Dedifferentiated amniotic fluid mesenchymal stem cell (primary cell): ENCODE results near the gene TPRN.

ENCODE experiments used
- DNase-seq: peaks from one replicate; pipeline ENCODE4 v3.0.0-alpha.2; 2016; ENCODE audit errors: extremely low spot score

TPRN gene

DNA sequence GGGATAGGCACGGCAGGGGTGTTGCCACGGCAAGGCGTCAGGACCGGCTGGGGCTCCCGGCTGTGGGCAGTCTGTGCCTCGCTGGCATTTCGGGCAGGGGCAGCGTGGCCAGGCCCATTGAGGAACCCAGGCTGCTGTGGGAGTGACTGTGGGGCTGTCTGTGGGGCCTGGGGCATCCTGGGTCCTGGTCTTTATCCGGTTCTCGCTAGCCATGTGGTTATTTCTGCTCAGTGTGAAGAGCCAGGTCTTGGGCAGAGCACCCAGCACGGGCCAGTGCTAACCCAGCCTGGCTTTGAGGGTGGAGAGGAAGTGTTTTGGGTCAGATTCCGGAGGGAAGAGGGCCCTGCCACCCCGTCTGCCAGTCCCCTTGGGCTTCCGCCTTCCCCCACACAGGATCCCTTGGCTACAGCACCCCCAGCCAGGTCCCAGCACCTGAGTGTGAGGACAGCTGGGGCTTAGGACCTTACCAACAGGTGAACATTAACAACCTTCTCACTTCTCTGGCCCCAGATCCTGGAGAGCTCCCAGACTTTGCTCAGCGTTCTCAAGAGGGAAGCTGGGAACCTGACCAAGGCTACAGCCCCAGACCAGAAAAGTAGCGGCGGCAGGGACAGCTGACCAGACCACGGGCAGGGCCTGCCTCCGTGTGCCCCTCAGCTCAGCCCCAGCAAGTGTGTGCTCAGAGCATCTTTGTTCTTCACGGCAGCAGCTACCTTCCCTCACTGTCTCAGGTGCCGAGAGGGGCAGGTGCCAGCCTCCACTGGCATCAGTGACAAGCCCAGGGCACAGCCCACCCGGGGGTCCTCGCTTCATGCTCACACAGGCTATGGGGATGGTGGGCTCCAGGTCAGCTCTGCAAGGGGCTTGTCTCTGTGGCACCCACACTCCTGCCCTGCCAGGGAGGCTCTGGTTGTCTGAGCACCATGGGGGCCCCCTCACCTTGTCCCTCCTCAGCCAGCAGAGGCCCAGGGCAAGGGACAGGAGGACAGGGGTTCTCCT lies 10.9 kb downstream of the TPRN start:
- no peak for DNase-seq

GRCh38 chr9:137188490-137189296 lies 11.8 kb downstream of the TPRN start, which contains the start of the genes ANAPC2 and SSNA1:
ANAPC2 (minus strand) TSS chr9:137188560; CDS start chr9:137188532, 28 bp downstream.
SSNA1 (plus strand) TSS chr9:137188676; CDS start chr9:137188727, 51 bp downstream.
- peak; percentile 82 for DNase-seq

GRCh38 chr9:137188086-137188489 lies 12.5 kb downstream of the TPRN start:
- no peak for DNase-seq

- DNase-seq: no peak
Observed at GRCh38 chr9:137187386-137187785, 13.2 kb downstream of the TPRN start.

GRCh38 chr9:137186385-137186784 lies 14.2 kb downstream of the TPRN start:
- no peak for DNase-seq

DNA sequence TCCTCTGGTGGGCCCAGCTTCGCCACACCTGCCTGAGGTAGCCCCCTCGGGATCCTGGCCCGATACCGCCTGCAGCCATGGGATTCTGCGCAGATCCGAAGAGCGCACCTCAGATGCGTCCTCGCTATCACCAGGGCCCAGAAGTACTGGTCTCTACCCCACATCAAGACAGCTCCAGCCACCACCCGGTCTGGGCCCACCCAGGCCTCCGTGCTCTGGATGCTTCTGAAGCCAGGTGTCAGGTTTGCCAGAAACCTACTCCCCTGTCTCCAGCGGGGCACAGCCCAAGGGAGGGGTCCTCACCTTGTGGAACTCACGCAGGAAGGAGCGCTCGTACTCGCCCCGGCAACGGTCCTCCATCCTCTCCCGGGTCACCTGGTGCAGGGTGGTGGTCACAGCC lies 14.6 kb downstream of the TPRN start:
- DNase-seq: no peak

GRCh38 chr9:137184881-137185660 lies 15.5 kb downstream of the TPRN start:
- no peak for DNase-seq

DNA sequence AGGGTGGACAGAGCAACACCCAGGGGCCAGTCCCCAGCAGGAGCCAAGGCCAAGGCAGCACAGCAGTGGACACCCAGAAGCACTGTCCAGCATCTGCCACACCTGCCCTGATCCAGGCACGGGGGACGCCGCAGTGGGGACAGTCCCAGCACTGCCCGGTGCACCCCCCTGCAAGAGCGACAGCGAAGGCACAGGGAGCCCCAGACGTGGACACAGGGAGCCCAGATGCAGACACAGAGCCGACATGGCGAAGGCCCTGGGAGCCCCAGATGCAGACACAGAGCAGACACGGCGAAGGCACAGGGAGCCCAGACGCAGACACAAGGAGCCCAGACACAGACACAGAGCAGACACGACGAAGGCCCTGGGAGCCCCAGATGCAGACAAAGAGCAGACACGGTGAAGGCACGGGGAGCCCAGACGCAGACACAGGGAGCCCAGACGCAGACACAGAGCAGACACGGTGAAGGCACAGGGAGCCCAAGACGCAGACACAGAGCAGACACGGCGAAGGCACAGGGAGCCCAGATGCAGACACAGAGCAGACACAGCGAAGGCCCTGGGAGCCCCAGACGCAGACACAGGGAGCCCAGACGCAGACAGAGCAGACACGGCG lies 16.5 kb downstream of the TPRN start:
- DNase-seq: no peak

DNA sequence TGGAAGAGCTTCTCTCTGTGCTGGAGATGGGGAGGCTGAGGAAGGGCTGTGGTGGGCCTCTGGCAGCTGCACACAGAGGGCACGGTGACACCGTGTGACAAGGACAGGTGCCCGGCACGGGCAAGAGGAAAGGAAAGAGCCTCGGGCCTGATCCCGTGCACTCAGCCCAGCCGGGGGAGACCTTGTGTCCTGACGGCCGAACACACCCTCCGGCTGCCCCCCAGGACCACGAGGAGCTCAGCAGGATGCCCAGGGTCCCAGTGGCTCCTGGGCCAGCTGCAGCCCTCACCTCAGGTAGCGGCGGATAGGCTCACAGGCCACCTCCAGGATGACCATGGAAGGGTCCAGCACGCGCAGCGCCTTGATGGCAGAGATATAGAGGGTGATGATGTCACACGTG lies 17.7 kb downstream of the TPRN start:
- no peak for DNase-seq

DNA sequence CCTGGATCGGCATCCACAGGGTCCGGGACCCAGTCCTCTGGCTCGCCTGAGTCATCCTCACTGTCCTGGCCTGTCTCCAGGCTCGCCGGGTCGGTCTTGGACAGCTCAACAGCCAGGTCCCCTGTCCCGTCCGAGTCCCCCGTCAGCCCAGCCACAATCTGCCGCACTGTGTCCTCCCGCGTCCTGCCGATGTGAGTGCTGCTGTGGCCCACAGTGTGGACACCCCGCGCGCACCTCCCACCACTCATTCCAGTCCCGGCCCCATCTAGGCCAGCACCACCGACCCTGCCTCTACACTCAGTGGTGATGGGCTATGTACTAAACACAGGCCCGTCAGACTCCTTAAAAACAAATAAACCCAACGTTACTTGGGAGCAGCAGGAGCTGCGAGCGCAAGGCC lies 18.9 kb downstream of the TPRN start:
- no peak for DNase-seq

DNA sequence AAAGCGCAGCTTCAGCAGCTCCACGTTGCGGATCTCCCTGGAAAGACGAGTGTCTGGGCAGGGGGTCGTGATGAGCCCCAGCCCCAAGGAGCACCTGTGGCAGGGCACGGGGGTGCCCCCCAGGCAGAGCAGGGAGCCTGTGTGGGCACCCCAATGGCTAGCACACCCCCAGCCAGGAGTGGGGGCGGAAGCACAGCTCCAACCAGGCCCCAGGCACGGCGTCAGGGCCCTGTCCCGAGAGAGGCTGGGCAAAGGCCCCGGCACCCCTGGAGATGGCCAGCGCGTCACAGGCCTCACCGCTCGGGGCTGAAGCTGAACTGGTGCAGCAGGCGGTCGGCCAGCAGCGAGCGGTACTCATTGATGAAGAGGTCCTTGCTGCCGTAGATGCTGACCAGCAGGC lies 20.1 kb downstream of the TPRN start:
- no peak for DNase-seq

- no peak for DNase-seq
Observed at GRCh38 chr9:137179761-137180160, 20.8 kb downstream of the TPRN start.

GRCh38 chr9:137178939-137179630 lies 21.5 kb downstream of the TPRN start:
- no peak for DNase-seq

- DNase-seq: no peak
Observed at GRCh38 chr9:137178201-137178938, 22.2 kb downstream of the TPRN start.

DNA sequence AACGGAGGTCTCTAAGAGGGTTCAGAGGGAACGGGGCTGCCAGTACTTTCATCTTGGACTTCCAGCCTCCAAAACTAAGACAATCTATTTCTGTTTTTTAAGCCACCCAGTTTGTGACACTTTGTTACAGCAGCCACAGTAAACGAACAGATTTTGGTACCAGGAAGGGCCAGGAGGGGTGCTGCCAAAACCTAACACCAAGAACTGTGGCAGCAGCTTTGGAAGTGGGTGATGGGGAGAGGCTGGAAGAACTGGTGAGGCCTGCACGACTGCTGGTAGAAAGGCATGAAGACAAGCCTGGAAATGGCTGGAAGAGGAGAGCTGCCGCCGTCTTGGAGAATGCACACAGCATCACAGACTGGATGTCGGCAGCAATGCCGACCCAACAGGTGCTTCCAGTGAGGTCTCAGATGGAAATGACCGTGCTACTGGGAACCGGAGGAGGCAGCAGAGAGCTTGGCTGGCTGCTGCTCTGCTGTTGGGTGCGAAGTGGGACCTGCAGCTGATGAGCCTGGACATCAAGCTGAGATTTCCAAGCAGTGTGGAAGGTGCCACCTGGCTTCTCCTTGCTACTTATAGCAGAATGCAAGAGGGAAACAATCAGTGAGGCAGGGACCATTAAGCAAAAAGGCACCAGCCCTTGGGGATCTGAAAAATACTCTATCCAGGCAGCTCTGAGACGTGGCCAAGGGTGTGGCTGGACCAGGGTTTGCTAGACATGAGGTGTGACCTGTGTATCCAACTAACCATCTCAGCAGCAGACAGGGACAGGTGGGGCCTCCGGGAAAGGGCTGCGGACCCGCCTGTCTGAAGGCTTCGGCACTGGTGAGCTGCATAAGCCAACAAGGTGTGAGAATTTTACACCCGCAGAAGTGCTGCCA lies 24.0 kb downstream of the TPRN start:
- no peak for DNase-seq

DNA sequence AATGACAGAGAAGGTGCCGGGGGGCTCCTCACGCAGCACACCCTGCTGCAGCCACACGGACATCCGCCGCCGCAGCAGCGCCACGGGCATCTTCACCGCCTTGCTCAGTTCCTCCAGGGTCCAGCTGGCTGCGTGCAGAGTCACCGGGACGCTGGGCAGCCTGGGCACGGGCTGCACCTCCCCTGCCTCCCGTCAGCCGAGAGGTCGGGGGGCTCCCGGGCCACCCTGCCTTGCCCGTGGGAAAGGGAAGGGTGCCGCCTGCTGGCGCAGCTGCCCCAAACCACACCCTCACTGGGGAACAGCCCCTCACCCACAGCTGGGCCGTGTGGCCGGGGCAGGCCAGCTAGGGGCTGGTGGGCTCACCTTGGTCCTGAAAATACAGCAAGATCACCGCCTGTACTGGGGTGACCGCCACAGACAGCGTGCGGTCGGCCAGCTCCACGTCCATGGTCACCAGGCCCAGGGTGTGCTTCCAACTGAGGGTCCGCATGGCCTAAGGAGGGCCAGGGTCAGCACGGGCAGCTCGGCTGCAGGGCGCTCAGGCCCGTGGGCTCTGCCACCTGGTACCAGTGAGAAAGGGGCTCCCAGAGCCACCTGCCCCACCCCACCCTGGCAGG lies 25.1 kb downstream of the TPRN start:
- no peak for DNase-seq

DNA sequence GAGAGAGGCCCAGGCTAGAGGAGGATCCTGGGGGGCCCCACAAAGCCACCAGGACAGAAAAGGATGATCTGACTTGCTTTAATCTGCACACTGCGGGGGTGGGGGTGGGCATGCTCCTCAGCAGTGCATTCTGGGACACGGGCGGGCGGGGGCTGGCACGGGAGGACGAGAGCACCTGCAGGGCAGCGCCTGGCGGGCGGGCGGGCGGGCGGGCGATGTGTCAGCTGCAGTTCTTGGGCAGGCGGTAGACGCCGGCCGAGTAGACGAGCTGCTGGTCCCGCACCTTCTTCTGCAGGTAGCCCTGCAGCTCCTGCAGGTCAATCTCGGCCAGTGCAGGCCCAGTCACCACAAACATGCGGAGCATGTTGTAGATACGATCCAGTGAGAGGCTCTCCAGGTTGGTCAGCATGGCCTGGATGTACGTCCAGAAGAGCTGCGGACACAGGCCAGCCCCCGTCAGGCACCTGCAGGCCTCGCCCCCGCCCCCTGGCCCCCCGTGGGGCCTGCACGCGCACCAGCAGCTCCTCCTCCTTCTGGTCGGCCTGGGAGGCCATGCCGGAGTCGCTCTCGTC lies 25.7 kb downstream of the TPRN start:
- DNase-seq: no peak
